HG03558 (cell line): ENCODE data around the gene CREB1.
"Not testable (repeated sequence)": the region's sequence is repeated elsewhere in the genome, so short reads cannot be mapped to it uniquely, and the experiment has no call there.

Experiments
- ATAC-seq: cut with Tn5 transposase; IDR thresholded peaks from one replicate; pipeline ENCODE4 v1.9.1; 2021; ENCODE audit warnings: moderate number of reproducible peaks; ENCODE audit not compliant: unreplicated experiment; ENCODE audit errors: extremely low read depth

Gene CREB1

GRCh38 chr2:207646582-207646981 lies 116.8 kb downstream of the CREB1 start:
- not testable (repeated sequence) for ATAC-seq
